UCSD-AML1 (cell line): ENCODE results near the gene CAMTA1.

Experiments used
- DNase-seq: peaks from one replicate; lab custom pipeline; 2025; ENCODE audit not compliant: unreplicated experiment; lab: John Stamatoyannopoulos, UW

CAMTA1 gene

DNA sequence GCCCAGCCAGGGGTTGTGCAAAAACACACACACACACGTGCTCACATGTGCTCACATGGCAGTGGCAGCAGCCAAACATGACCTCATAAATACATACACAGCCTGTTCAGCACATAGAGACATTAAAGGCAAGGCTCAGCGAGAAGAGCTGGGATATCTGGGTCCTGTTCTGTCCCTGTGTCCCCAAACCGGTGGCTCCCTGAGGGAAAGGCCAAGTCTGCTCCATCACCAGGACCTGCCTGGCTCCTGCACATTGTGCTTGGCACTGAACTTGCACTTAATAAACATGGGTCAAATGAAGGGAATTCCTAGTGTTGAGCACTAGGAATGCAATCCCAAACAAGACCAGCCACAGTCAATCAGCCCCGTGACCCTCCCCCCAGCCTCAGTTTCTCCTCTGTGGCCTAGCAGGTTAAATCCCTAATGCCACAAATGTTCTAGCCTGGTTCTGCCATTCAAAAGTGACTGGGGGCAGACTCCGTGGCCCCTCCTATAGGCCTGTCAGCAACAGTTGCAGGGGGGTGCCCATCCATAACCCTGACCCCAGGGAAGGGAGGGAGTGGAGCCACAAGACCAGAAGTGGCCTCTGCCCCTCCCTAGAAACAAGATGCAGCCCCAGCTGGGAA, 825.0 kb downstream of the CAMTA1 start:
- DNase-seq, result no peak

DNA sequence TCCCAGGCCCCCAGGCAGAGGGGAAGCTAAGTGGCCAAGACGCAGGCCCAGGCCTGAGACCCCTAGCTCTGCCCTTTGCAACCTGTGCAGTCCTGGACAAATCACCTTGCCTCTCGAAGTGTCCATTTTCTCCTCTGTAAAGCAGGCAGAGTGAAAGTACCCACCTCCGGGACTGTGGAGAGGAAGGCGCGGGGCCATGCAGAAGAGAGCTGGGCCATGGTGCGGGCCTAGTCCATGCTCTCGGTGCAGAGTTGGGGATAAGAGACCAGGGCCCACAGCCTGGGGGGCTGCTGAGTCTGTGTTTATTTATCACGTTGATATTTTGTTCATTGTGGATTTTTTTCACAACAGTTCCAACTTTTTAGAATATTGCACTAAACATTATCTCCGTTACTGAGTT, 825.7 kb downstream of the CAMTA1 start:
- no peak for DNase-seq

DNA sequence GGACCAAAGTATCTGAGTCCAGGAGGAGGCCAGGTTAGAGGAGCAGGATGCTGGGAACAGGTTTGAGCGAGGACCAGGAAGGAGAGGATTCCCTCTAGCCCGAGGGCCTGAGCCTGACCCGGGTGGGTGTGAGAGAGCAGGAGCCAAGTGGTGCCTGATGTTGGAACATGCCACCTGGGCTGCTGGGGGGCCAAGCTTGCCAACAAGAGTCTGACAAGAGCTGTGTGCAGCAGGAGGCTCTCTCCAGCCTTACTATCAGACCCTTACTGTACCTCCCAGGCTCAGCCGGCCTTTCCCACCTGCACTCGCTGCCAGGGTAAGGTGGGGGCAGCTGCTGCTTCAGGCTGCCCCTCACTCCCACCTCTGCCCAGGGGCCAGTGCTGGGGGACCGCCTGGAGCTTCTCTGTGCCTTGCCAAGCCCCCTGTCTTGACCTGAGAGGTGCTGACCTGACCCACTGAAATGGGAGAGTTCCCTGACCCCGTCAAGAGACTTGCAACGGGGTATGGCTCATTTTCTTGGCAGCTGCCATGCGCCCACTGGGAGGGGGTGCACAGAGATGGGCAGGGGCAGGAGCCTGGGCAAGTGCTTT, 826.3 kb downstream of the CAMTA1 start:
- no peak for DNase-seq

DNA sequence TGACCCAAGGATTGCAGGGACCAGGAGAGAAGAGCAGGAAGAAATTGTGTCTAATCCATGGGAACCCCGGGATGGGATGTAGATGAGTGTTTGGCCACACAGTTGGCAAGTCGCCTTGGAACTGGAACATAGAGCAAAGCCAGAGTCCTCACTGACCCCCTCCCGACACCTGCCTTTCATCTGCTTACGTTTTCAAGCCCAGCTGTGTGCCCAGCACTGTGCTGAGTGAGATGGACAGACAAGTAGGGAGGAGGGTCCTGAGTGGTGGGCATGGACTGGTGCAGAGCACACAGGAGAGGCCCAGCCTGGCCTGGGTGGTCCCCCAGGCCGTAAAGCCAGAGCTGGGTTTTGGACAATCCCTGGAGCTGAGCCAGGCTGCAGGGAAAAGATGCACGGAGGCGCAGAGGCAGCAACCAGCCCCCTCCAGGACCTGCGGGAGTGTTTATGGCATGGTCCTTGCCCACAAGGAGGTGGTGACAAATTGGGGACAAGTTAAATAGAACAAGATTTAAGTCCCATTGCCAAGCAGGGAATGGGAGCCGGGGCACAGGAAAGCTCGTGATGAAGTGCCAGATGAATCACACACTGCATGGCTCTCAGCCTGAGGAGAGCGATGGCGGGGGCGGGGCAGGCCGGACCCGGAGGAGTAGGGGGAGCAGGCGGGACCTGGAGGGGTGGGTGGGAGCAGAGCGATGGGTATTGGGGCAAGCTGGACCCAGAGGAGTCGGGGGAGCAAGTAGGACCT, 828.0 kb downstream of the CAMTA1 start:
- DNase-seq, result no peak

DNA sequence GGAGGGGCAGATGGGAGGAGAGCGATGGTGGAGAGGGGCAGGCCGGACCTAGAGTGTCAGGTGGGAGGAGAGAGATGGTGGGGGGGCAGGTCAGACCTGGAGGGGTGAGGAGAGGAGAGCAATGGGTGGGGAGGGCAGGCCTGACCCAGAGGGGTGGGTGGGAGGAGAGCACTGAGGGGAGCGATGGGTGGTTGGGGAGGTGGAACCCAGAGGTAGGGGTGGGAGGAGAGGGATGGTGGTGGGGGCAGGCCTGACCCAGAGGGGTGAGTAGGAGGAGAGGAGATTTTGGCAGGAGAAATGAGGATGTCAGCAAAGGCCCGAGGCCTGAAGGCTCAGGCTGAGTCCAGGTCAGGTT, 828.6 kb downstream of the CAMTA1 start:
- no peak for DNase-seq

DNA sequence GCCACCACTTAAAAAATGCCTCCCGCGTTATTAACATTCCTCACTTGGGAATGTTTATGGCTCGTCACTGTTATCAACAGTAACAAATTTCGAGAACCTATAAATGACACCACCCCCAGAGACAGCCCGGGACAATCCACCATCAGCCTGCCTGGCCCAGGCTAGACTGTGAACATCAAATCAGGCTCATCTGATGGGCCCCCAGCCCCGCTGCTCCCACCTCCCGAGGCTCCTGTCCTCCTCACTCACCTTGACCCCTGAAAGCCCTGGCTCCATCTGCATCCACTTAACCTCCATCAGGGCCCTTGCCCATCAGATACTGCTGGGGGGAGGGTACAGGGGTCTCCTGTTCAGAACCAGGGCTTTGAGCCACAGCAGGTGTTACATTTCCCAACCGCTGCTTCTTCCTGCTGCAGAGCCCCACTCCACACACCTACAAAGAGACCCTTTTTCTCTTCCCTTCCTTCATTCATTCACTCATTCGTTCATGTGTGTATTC, 829.4 kb downstream of the CAMTA1 start:
- no peak for DNase-seq

DNA sequence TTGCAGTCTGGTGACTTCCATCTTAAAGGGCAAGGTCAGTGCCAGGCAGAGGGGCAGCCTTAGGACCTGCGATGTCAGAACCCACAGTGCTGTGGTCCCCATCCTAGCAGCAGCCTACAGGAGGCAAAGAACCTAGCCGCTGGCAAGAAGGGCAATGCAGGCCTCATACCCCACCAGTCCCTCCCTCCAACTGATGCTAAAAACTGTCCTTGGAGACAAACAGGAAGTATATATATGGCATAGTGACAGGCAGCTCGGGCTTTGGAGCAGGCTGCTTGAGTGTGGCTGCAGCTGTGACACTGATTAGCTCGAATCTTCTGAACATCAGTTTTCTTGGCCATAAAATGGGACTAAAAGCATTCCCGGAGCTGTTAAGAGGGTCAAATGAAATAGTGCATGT, 829.9 kb downstream of the CAMTA1 start:
- no peak for DNase-seq

DNA sequence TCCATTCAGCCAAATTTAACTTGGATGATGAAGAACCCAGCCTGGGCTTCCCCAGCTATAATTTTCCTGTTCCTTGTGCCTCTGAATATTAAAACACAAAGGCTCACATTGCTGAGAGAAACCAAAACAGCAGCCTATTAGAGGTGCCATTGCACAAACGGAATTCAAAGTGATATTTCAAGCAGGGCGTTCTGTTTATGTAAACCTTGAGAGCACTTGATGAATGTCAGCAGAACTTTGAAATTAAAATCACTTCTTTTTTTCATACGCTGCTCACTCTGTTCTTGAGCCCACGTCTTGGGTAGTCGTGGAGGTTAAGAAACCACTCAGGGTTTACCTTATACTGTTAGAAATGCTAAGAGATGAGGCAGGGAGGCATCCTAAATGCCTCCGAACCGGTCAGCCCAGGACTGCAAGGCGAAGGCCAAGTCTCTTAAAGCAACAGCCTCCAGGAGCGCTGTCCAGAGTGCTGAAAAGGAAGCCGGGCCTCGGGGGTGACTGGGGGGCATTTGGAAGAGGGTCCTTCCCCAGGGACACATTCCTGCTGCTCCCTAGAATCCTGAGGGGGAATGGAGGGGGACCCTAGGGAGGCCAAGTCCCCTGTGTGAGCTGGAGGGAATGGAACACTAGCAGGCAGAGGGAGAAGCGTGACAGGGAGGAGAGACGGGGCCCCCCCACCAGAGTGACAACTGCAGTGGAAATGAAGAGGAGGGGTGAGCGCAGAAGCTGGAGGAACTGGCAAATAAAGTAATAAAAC, 831.0 kb downstream of the CAMTA1 start:
- peak; percentile 25 for DNase-seq

DNA sequence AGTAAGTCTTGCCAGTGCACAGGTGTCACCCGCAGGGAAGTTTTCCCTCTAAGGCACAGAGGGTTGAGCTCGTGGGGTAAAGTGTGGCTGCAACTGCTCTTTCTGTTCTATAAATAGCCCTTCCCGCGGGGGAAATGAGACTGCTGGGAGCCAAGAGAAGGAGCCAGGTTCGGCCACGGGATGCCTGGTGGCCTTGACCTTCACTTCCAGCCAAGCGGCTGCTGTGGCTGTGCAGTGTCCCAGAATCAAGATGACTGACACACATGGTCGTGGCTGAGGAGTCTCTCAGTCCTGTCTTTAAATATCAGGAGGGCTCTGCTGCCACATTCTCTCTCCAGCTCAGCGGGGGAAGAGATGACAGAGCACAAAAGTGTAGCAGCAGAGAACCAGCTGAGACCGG, 831.7 kb downstream of the CAMTA1 start:
- no peak for DNase-seq

DNA sequence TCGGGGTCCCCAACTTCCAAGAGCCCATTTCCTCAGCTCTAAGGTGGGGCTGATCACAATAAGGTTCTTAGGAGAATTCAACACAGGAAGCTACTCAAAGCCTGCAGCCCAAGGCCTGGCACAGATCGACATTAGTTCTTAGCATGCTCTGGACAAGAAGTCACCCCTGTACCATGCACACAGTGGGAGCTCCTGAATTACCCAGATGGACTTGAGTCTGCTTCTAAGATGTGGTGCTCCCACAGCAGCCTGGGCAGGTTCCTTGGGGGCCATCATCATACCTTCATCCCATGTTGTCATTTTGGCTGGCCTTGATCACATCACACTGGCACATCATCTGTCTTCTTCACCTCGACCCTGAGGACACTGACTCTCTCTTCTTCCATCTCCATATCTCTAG, 832.6 kb downstream of the CAMTA1 start:
- no peak for DNase-seq

DNA sequence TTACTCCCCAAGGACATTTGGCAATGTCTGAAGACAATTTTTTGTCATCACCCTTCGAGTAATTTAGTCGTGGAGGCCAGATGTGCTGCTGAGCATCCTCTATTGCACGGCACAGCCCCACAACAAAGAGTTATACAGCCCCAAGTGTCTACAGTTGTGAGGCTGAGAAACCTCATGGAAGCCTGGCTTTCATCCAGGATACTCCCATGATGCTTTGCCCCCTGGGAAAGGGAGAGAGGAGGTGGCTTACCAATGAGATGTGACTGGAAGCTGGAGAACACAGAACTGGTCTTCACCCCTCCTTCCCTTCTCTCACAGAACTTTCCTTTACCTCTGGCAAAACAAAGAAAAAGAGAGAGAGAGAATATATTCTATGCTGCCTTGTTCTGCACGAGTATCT, 834.9 kb downstream of the CAMTA1 start:
- no peak for DNase-seq

DNA sequence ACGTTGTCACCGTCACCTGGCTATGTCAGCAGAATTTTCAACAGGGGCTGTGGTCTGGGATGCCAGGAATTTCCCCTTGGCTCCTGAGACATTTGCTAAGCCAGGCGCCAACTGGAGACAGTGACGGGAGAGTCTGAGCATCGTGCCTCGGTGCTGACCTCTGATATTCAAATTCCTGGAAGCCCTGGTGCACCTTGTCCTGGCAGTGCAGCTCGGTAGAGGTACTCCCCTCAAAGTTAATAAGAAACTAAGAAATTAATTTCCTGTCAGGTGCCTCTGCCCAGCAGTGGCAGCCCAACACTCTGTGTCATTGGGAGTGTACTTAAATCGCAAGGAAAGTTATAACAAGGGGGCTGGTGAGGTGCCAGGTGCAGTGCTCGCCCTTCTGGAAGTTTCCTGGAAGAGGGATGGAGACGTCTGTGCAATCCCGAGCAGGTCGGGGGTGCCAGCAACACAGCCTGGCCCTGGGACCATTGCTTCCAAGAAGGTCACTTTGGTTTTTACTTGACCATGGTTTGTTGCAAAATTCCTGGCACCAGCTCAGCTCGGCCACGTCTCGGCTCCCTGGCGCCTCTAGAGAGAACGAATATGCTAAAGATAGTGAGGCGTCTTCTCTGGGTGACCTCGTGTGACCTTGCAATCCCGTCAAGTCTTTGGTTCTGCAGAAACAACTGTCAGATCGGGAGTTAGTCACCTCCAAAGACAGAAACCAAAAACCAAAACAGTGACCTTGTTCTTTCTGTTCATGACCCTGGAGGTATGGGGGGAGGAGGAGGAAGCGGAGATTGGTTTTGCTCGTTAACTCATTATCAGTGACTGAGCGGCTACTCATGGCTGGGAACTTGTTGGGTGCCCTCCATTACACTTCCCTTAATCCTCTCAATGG, 836.3 kb downstream of the CAMTA1 start:
- DNase-seq, result no peak

DNA sequence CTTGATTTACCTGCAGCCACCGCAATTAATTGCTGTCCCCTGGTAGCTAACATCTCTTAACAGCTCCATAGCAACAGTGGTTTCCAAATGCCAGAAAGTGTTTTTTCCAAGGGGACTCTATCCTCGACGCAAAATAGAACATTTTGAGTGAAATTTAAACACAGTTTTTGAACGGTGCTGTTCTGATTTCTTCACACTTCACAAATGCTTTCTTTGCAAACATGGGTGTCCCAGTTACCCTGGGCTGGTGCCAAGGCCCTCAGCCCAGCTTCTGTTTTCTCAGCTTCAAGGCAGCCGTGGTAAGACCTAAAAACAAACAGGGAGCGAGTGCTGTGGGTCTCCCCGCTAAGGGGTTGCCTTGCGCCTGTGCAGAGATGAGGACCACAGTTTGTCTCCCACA, 838.6 kb downstream of the CAMTA1 start:
- no peak for DNase-seq

DNA sequence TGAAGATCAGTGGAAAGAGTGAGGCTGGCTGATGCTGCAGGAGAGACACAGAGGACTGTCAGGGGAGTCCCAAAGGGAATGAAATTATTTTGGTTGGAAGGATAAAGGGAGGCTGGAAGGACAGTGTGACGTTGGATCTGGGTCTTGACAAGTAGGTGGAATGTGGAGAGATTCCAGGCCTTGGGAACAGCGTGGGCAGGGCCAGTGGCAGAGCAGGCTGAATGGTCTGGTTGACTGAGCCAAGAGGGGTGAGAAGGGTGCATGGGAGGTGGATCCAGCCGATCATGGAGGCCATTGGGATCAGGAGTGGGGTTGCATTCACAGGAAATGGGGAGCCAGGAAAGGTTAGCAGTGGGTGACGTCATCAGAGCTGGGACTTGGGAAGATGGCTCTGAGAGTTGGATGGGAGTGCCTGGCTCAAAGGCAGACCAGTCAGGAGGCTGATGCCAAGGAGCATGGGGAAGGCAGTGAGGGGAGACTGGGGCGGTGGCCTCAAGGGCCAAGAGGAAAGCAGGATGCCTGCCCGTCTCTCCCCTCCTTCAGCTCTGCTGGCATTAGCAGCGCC, 839.6 kb downstream of the CAMTA1 start:
- no peak for DNase-seq

DNA sequence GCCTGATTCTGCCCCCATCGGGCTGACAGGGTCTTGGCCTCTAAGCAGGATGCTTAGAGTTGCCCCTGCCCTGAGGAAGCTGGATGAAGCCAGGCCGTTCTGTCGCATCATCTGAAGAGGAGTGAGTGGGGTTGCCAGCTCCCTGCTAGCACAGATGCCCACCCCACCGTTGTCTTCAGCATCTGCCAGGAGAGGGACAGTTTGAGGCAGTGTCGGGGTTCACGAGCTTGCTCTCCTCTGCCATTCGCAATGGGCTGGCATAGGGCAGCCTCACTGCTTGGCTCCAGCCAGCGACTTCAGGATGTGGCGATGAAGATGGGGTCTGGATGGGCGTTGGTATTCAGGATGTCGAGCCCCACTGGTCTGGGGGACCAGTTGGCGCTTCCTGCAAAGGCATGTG, 840.1 kb downstream of the CAMTA1 start:
- no peak for DNase-seq

DNA sequence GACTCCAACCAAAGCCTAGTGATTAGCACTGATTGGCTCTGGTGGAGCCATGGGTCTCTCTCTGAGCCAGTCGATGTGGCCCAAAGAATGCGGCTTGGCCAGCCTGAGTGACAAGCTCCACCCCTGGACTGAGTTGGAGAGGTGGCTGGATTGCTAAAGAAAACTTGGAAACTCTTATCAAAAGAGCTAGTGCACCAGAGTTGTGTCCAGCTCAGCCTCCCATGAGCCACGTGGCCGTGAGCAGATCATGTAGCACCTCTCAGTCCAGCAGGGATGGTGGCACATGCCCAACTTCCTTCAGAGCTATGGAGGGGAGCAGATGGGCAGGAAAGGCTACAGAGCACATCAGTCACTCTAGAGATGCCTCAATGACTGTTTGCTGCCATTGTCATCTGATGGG, 843.0 kb downstream of the CAMTA1 start:
- no peak for DNase-seq

DNA sequence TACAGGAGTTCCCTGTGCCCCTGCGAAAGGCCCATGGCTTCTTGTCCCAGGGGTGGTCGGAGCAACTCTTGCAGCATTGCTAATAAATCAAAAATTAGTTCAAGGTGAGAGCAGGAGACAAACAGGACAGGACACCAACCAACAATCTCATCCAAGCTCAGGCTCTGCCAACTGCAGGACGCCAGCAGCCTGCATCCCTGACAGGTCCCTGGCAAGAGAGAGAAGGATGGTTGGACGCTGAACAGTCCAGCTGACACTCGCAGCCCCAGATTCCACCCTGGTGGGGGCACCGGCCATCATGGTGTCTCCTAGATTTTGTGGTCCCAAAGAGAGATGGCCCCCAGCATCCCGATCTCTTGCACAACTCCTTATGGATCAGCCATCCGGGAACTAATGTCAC, 843.8 kb downstream of the CAMTA1 start:
- DNase-seq, result no peak

DNA sequence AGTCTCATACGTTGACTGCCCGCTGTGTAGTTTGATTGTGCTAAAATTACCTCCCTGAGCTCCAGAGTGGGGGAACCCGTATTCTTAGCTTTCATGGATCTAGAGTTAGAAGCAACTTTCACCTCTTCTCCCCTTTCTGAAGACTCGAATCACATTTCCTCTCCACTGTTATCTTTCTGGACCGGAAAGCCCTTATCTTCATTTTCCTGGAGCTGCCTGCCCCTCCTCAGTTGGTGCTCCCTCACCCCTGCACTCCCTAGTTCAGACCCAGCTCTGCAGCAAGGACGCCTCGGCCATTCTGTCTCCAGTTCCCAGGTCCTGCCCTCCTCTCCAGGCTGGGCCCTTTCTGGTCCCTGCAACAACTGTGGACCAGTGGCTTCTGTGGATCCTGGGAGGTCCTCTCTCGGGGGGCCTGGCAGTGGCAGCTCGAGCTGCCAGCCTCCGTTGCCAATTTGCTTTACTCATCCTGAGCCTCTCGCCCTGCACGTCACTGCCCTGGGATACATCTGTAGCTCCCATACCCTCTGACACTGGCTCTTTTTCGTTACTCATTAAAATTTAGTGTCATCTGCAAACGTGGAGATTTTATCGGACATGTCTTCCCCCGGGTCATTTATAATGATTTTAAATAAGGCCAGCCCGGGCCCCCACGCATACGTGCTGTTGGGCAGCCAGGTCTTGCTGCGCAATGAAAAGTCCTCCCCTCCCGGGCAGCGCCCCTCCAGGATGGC, 844.4 kb downstream of the CAMTA1 start:
- no peak for DNase-seq

DNA sequence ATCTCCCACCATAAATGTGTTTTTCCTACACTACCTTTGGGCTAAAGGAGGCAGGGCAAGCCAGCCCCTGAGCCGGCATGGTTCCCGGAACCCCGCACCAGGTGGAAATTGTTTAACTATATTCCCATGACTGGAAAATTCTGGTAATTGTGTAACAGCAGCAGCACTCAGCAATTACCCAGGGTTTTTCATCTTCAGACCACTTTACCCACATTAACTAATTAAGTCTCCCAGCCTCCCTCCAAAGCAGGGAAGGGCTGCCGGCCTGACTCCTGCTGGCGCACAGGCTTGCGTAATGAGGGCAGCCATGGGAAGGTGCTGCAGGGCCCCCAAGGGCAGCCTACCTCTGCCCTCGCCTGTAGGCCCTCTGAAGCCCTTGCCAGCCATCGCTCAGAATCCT, 845.1 kb downstream of the CAMTA1 start:
- DNase-seq, result no peak

DNA sequence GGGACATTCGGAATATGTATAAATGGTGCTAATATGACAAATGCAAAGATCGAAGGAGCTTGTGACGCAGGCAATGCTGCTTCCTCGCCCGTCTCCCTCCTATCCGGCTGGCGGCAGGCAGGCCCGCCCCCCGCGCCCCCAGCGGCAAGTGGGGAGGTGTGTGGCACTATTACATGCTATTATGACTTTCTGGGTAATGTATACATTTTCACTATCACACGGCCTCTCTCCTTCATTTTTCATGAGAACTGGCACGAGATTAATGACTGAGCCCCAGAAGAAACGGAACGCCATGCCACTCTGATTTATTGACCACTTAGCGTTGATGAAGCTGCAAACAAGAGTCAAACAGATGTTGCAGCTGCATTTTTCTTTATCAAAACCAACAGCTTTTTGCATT, 846.9 kb downstream of the CAMTA1 start:
- DNase-seq, result no peak
